SJCRH30 (cell line): ENCODE results near the gene PARVB. TPM values are rescaled to one million over a fixed set of nuclear protein-coding genes. Genes with fewer than 3 reads are reported as not detected.

ENCODE experiments used
- DNase-seq, 2 experiments: peaks; one replicate each; pipeline ENCODE4 v3.0.0-alpha.2; 2015 to 2020
- H3K27ac ChIP-seq: fragments of 250-450 bp; sonication (Bioruptor Pico); 2 replicates; pipeline ENCODE4 v1.5.1; 2020; ENCODE audit warnings: mild to moderate bottlenecking, moderate library complexity
- H3K27me3 ChIP-seq: fragments of 250-450 bp; sonication (Bioruptor Pico); 2 replicates; pipeline ENCODE4 v1.5.1; 2020; ENCODE audit warnings: mild to moderate bottlenecking, moderate library complexity
- H3K36me3 ChIP-seq: fragments of 250-450 bp; sonication (Bioruptor Pico); 2 replicates; pipeline ENCODE4 v1.5.1; 2020; ENCODE audit warnings: mild to moderate bottlenecking, moderate library complexity
- H3K4me1 ChIP-seq: fragments of 250-450 bp; sonication (Bioruptor Pico); 2 replicates; pipeline ENCODE4 v1.5.1; 2020; ENCODE audit warnings: mild to moderate bottlenecking, moderate library complexity
- H3K4me3 ChIP-seq: fragments of 250-450 bp; sonication (Bioruptor Pico); 2 replicates; pipeline ENCODE4 v1.5.1; 2020; ENCODE audit warnings: mild to moderate bottlenecking, moderate library complexity
- H3K9me3 ChIP-seq: fragments of 250-450 bp; sonication (Bioruptor Pico); replicated peaks from 2 replicates; pipeline ENCODE4 v1.5.1; 2020; ENCODE audit warnings: mild to moderate bottlenecking, moderate library complexity
- total RNA-seq: library from RNA; depleted of rRNA; stranded (reverse); fragments of >200 nt; shearing (Covaris generic); gene quantifications from 2 replicates; pipeline ENCODE4 v1.2.3, GENCODE V29; 2014

Gene PARVB
- total RNA-seq, 1 experiment from 2014 or later = not detected

- Histone ChIP-seq H3K27ac (no peak overlapping the region), H3K27me3 (no peaks in the 10 kb centered on the region), H3K9me3 (no peaks in the 10 kb centered on the region), H3K4me3 (no peak overlapping the region), H3K4me1 (no peaks in the 10 kb centered on the region), H3K36me3 (no peaks in the 10 kb centered on the region)
- DNase-seq = no peak
Observed at GRCh38 chr22:44211256-44211945, 187.3 kb downstream of the PARVB start.

- H3K9me3 ChIP-seq = no peaks in the 10 kb centered on the region
- H3K36me3 ChIP-seq = no peaks in the 10 kb centered on the region
- no peak overlapping the region for H3K4me3 ChIP-seq
- H3K4me1 ChIP-seq = no peaks in the 10 kb centered on the region
- H3K27me3 ChIP-seq = no peaks in the 10 kb centered on the region
- H3K27ac ChIP-seq = no peak overlapping the region
- no peak for DNase-seq
Observed at GRCh38 chr22:44211946-44212930, 188.1 kb downstream of the PARVB start.

GRCh38 chr22:44212936-44213335 is 188.8 kb downstream of the PARVB start:
- Histone ChIP-seq H3K9me3 (no peaks in the 10 kb centered on the region), H3K27ac (no peak overlapping the region), H3K27me3 (no peaks in the 10 kb centered on the region), H3K36me3 (no peaks in the 10 kb centered on the region), H3K4me3 (no peak overlapping the region), H3K4me1 (no peaks in the 10 kb centered on the region)
- no peak for DNase-seq

GRCh38 chr22:44213489-44214043 is 189.5 kb downstream of the PARVB start:
- no peak overlapping the region for H3K4me3 ChIP-seq
- no peak for DNase-seq

GRCh38 chr22:44214187-44214586 is 190.1 kb downstream of the PARVB start:
- no peak for DNase-seq
- no peaks in the 10 kb centered on the region for H3K4me1 ChIP-seq

More at GRCh38 chr22:44213489-44214043, 189.5 kb downstream of the PARVB start:
- Histone ChIP-seq H3K9me3 (no peaks in the 10 kb centered on the region), H3K27ac (no peak overlapping the region), H3K36me3 (no peaks in the 10 kb centered on the region), H3K27me3 (no peaks in the 10 kb centered on the region), H3K4me1 (no peaks in the 10 kb centered on the region)

GRCh38 chr22:44214764-44215163 is 190.7 kb downstream of the PARVB start:
- H3K4me3 ChIP-seq = no peak overlapping the region
- no peak for DNase-seq
- no peaks in the 10 kb centered on the region for H3K36me3 ChIP-seq
- H3K9me3 ChIP-seq = no peaks in the 10 kb centered on the region
- no peaks in the 10 kb centered on the region for H3K4me1 ChIP-seq
- no peaks in the 10 kb centered on the region for H3K27me3 ChIP-seq
- H3K27ac ChIP-seq = no peak overlapping the region

More at GRCh38 chr22:44214187-44214586, 190.1 kb downstream of the PARVB start:
- Histone ChIP-seq H3K36me3 (no peaks in the 10 kb centered on the region), H3K4me3 (no peak overlapping the region), H3K9me3 (no peaks in the 10 kb centered on the region), H3K27ac (no peak overlapping the region), H3K27me3 (no peaks in the 10 kb centered on the region)

GRCh38 chr22:44215287-44215686 is 191.2 kb downstream of the PARVB start:
- H3K9me3 ChIP-seq = no peaks in the 10 kb centered on the region
- H3K27me3 ChIP-seq = no peaks in the 10 kb centered on the region
- no peak overlapping the region for H3K27ac ChIP-seq
- H3K36me3 ChIP-seq = no peaks in the 10 kb centered on the region
- no peak for DNase-seq
- no peaks in the 10 kb centered on the region for H3K4me1 ChIP-seq
- H3K4me3 ChIP-seq = no peak overlapping the region

- Histone ChIP-seq H3K4me1 (no peaks in the 10 kb centered on the region), H3K27ac (no peak overlapping the region), H3K4me3 (no peak overlapping the region), H3K36me3 (no peaks in the 10 kb centered on the region), H3K27me3 (no peaks in the 10 kb centered on the region), H3K9me3 (no peaks in the 10 kb centered on the region)
- DNase-seq = no peak
Observed at GRCh38 chr22:44217346-44217745, 193.2 kb downstream of the PARVB start.

GRCh38 chr22:44218071-44218470 is 194.0 kb downstream of the PARVB start:
- DNase-seq = no peak
- Histone ChIP-seq H3K4me1 (no peaks in the 10 kb centered on the region), H3K27ac (no peak overlapping the region), H3K9me3 (no peaks in the 10 kb centered on the region), H3K27me3 (no peaks in the 10 kb centered on the region), H3K36me3 (no peaks in the 10 kb centered on the region), H3K4me3 (no peak overlapping the region)

- Histone ChIP-seq H3K4me3 (no peak overlapping the region), H3K36me3 (no peaks in the 10 kb centered on the region), H3K4me1 (no peaks in the 10 kb centered on the region), H3K27me3 (no peaks in the 10 kb centered on the region), H3K9me3 (no peaks in the 10 kb centered on the region), H3K27ac (no peak overlapping the region)
- no peak for DNase-seq
Observed at GRCh38 chr22:44219101-44219870, 195.2 kb downstream of the PARVB start.

GRCh38 chr22:44220727-44221680 is 196.9 kb downstream of the PARVB start:
- Histone ChIP-seq H3K27ac (no peak overlapping the region), H3K9me3 (no peaks in the 10 kb centered on the region), H3K4me3 (no peak overlapping the region), H3K36me3 (no peaks in the 10 kb centered on the region), H3K4me1 (no peaks in the 10 kb centered on the region), H3K27me3 (no peaks in the 10 kb centered on the region)
- no peak for DNase-seq

GRCh38 chr22:44221710-44222475 is 197.8 kb downstream of the PARVB start:
- Histone ChIP-seq H3K4me3 (no peak overlapping the region), H3K27me3 (no peaks in the 10 kb centered on the region), H3K9me3 (no peaks in the 10 kb centered on the region), H3K36me3 (no peaks in the 10 kb centered on the region), H3K4me1 (no peaks in the 10 kb centered on the region), H3K27ac (no peak overlapping the region)
- DNase-seq = no peak
